GM12874 (cell line): ENCODE results near the gene UCK2.

Source experiments
- CTCF ChIP-seq: IDR thresholded peaks from 2 replicates; pipeline ENCODE4 v1.5.1; 2011; ENCODE audit warnings: low read depth, mild to moderate bottlenecking, control low read depth, low read length, moderate library complexity; ENCODE audit not compliant: insufficient read depth

UCK2 gene

GRCh38 chr1:165816826-165817497 is 10.5 kb upstream of the UCK2 start:
- TF ChIP-seq CTCF, result no peak

GRCh38 chr1:165823552-165824268 is 3.7 kb upstream of the UCK2 start:
- TF ChIP-seq CTCF, result no peak

- TF ChIP-seq CTCF, result no peak
Measured at GRCh38 chr1:165824269-165824643, 3.2 kb upstream of the UCK2 start.

GRCh38 chr1:165826565-165827267 is 698 bp upstream of the UCK2 start:
- no peak for TF ChIP-seq CTCF

- TF ChIP-seq CTCF, result no peak
Measured at GRCh38 chr1:165828103-165828668, 772 bp downstream of the UCK2 start.

GRCh38 chr1:165828669-165829329 is 1.4 kb downstream of the UCK2 start:
- TF ChIP-seq CTCF, result no peak

GRCh38 chr1:165829888-165830287 is 2.5 kb downstream of the UCK2 start:
- no peak for TF ChIP-seq CTCF
